ENCODE data around the gene CDHR1. TPM values are rescaled to one million over a fixed set of nuclear protein-coding genes. Genes with fewer than 3 reads are reported as not detected.

Gene CDHR1
- total RNA-seq, 1 donor from 2014 or later, result 3.7 TPM

DNA sequence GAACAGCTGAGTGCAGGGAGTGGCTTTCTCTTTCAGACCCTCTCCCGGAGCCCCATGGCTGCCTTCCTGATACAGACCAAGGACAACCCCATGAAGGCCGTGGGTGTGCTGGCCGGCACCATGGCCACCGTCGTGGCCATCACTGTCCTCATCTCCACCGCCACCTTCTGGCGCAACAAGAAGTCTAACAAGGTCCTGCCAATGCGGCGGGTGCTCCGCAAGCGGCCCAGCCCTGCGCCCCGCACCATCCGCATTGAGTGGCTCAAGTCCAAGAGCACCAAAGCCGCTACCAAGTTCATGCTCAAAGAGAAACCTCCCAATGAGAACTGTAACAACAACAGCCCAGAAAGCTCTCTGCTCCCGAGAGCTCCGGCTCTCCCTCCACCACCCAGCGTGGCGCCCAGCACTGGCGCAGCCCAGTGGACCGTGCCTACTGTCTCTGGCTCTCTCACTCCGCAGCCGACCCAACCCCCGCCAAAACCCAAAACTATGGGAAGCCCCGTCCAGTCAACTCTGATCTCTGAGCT lies 19.8 kb downstream of the CDHR1 start:
- intact Hi-C loops (cut with micrococcal nuclease), result loop anchor here (2.0 kb wide), 1 partner anchor 65 kb away; no protein-coding TSS in a partner anchor
- no peak for ATAC-seq (ENCODE audit: low read depth)

DNA sequence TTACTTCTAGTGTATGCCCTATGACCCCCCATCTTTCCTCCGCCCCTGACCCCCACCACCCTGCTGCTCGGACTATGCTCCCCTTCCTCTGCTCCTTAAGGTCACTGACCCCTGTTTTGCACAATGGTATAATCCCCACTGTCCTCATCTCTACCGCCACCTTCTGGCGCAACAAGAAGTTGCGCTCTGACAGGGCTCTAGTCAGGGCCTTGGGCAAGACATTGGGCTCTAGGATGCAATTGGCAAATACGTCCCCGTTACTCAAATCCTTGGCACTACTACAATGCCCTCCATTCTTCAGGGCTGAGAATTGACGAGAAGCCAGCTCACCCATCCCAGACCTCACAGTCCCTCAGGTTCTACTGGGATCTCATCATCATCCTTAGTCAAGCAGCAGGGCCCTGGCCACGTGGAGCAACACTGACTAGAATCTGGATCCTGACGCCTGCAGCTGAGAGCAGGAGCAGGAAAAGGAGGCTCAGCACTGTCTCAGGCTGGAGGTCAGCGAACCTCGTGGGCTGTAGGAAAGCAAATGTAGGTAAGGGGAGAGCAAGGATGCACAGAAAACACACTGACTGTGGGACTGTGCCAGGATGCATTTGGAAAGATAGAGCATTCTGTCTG lies 20.4 kb downstream of the CDHR1 start:
- TF ChIP-seq, protein P1, sequence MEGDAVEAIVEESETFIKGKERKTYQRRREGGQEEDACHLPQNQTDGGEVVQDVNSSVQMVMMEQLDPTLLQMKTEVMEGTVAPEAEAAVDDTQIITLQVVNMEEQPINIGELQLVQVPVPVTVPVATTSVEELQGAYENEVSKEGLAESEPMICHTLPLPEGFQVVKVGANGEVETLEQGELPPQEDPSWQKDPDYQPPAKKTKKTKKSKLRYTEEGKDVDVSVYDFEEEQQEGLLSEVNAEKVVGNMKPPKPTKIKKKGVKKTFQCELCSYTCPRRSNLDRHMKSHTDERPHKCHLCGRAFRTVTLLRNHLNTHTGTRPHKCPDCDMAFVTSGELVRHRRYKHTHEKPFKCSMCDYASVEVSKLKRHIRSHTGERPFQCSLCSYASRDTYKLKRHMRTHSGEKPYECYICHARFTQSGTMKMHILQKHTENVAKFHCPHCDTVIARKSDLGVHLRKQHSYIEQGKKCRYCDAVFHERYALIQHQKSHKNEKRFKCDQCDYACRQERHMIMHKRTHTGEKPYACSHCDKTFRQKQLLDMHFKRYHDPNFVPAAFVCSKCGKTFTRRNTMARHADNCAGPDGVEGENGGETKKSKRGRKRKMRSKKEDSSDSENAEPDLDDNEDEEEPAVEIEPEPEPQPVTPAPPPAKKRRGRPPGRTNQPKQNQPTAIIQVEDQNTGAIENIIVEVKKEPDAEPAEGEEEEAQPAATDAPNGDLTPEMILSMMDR (IDR thresholded peaks at IDR 0.05), result no peak
- DNase-seq, result no peak
- Mint-ChIP-seq H3K4me3 (no peak overlapping the region), H3K36me3 (ENCODE audit: low read depth) (no peaks in the 10 kb centered on the region), H3K27me3 (peaks cover 1% of the 10 kb centered on the region), H3K27ac (no peak overlapping the region), H3K9me3 (peaks cover 5% of the 10 kb centered on the region), H3K4me1 (no peaks in the 10 kb centered on the region)
- ChIA-PET POLR2A (no interaction called here), CTCF (interaction anchor here (1.3 to 2.1 kb wide), 2 partner anchors 26 to 66 kb away, joined by 3 to 20 read pairs; no protein-coding TSS in a partner anchor)
- intact Hi-C loops (cut with micrococcal nuclease), result loop anchor here (2.0 kb wide), 1 partner anchor 66 kb away; no protein-coding TSS in a partner anchor
- ATAC-seq (ENCODE audit: low read depth), result peak; percentile 60

More for the DNA sequence above, 19.8 kb downstream of the CDHR1 start:
- ChIA-PET CTCF (interaction anchor here (1.3 to 2.1 kb wide), 2 partner anchors 26 to 66 kb away, joined by 3 to 20 read pairs; no protein-coding TSS in a partner anchor), POLR2A (no interaction called here)
- H3K9me3 Mint-ChIP-seq, result no peaks in the 10 kb centered on the region
- H3K36me3 Mint-ChIP-seq (ENCODE audit: low read depth), result no peaks in the 10 kb centered on the region
- DNase-seq, result no peak
- no peak overlapping the region for H3K4me3 Mint-ChIP-seq
- TF ChIP-seq, protein P1 (IDR thresholded peaks at IDR 0.05), result no peak
- peaks cover 1% of the 10 kb centered on the region for H3K27me3 Mint-ChIP-seq
- no peak overlapping the region for H3K27ac Mint-ChIP-seq
- no peaks in the 10 kb centered on the region for H3K4me1 Mint-ChIP-seq

DNA sequence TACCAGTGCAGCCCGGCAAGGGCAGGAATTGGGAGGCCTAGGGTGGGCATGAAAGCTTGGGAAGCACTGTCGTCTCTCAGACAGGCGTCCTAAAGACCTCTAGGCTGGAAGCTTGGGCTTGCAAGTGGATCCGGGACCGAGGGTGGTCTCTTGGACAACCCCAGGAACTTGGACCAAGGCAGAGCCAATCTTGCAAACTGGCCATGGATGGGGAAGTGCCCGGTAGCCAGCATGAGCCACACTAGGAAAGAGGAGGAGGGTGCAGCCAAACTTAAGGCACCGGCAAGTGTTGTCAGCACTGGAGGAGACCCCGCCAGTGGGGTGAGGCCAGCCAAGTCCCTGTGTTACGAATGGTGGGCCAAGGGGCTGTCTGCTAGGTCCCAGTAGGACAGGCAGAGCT lies 22.5 kb downstream of the CDHR1 start:
- intact Hi-C loops (cut with micrococcal nuclease), result no loop called here
- ATAC-seq (ENCODE audit: low read depth) (no peak), DNase-seq (no peak)
- peaks cover 5% of the 10 kb centered on the region for H3K9me3 Mint-ChIP-seq
- H3K36me3 Mint-ChIP-seq (ENCODE audit: low read depth), result no peaks in the 10 kb centered on the region
- peaks cover 1% of the 10 kb centered on the region for H3K27me3 Mint-ChIP-seq
- no peak overlapping the region for H3K4me3 Mint-ChIP-seq
- H3K27ac Mint-ChIP-seq, result no peak overlapping the region
- no peaks in the 10 kb centered on the region for H3K4me1 Mint-ChIP-seq
- POLR2A ChIA-PET, result no interaction called here
- CTCF ChIA-PET, result interaction anchor here (0.9 to 1.6 kb wide), 3 partner anchors 8 to 320 kb away, joined by 3 to 4 read pairs (median 3); no protein-coding TSS in a partner anchor
- TF ChIP-seq, protein P1 (IDR thresholded peaks at IDR 0.05), result no peak

DNA sequence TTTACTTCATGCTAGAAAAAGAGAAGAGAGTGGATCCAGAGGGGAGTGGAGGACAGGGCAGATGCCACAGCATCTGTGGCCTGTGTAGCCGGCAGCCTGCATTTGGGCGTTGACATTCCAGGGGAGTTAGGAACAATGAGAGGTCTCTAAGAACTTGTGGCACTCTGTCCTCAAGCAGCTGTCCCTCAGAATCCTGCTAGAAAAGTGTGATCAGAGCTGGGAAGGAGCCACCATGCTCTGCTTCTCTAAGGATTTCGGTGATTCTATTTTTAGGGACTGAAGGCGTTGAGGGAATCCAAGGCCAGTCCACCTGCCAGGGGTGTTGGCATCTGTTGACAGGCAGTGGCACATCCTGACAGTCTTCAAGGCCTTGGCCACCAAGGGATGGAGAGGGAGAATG lies 23.4 kb downstream of the CDHR1 start:
- DNase-seq, result no peak
- intact Hi-C loops (cut with micrococcal nuclease), result no loop called here

DNA sequence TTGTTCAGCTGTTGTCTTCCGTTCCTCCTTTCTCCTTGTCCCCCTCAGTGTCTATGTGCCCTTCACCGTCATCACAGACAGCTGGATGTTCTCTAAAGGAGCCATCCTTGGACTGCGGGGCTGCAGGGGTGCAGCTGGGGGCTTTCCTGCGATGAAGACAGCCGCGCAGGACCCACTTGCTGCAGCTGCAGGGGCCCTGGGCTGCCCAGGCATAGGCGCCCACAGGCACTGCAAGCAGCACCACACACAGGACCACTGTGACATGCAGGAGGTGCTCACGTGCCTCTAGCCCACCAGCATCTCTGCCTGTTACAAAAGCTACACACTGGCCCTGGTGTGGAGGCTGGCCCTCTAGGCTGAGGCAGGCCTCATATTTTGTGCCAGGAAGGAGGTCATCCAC lies 27.6 kb downstream of the CDHR1 start:
- H3K36me3 Mint-ChIP-seq (ENCODE audit: low read depth), result no peaks in the 10 kb centered on the region

More for the DNA sequence above, 23.4 kb downstream of the CDHR1 start:
- no peak overlapping the region for H3K4me3 Mint-ChIP-seq
- no peak overlapping the region for H3K27ac Mint-ChIP-seq
- TF ChIP-seq, protein P1 (IDR thresholded peaks at IDR 0.05), result no peak
- no peaks in the 10 kb centered on the region for H3K4me1 Mint-ChIP-seq
- no peaks in the 10 kb centered on the region for H3K36me3 Mint-ChIP-seq (ENCODE audit: low read depth)
- ChIA-PET POLR2A (no interaction called here), CTCF (interaction anchor here (0.9 to 1.6 kb wide), 3 partner anchors 9 to 319 kb away, joined by 3 to 4 read pairs (median 3); no protein-coding TSS in a partner anchor)
- H3K27me3 Mint-ChIP-seq, result peaks cover 6% of the 10 kb centered on the region
- H3K9me3 Mint-ChIP-seq, result peaks cover 5% of the 10 kb centered on the region
- no peak for ATAC-seq (ENCODE audit: low read depth)

More for the DNA sequence above, 27.6 kb downstream of the CDHR1 start:
- ATAC-seq (ENCODE audit: low read depth) (no peak), DNase-seq (no peak)
- POLR2A ChIA-PET, result no interaction called here
- CTCF ChIA-PET, result no interaction called here
- H3K9me3 Mint-ChIP-seq, result peaks cover 5% of the 10 kb centered on the region
- H3K27ac Mint-ChIP-seq, result no peak overlapping the region
- intact Hi-C loops (cut with micrococcal nuclease), result no loop called here
- H3K4me1 Mint-ChIP-seq, result no peaks in the 10 kb centered on the region
- peaks cover 18% of the 10 kb centered on the region for H3K27me3 Mint-ChIP-seq
- no peak overlapping the region for H3K4me3 Mint-ChIP-seq
- TF ChIP-seq, protein P1 (IDR thresholded peaks at IDR 0.05), result no peak
